Measurements from ENCODE around the gene ANO9.

DNA sequence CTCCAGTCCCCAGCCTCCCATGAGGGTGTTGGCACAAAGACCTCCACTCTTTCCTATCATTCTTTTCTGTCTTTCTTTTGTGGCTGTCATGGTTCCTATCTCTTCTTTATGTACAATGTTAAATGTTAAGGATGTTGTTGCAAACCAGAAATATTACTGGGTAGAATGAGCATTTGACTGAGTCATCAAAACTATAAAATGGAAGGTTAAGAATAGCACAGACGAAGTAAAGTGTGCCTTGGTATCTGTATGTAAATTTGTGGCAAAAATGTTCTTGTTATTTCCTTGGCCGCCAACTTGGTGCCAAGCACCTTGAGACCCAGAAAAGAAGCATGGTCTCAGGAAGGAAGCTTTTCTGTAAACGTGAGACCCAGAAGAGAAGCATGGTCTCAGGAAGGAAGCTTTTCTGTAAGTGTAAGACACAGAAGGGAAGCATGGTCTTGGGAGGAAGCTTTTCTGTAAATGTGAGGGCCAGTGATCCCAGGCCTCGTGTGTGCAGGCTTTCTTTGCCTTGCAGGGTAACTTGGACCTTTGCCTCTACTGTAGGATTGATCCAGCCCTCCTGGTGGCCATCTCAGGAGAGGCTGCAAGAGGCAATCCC lies 54.5 kb downstream of the ANO9 start:
- no peak for TF ChIP-seq POLR2A (IDR thresholded peaks at IDR 0.05)
- no peak for TF ChIP-seq CTCF (IDR thresholded peaks at IDR 0.05)

Measured in esophagus squamous epithelium (tissue), 4 donors.